HG03045 (cell line): ENCODE results near the gene ATL1.
A peak's percentile ranks its signal among the peaks of the same experiment; 100 is the strongest.
"Not testable (repeated sequence)": the region's sequence is repeated elsewhere in the genome, so short reads cannot be mapped to it uniquely, and the experiment has no call there.

Experiments used
- ATAC-seq: cut with Tn5 transposase; IDR thresholded peaks from one replicate; pipeline ENCODE4 v1.9.1; 2021; ENCODE audit warnings: mild to moderate bottlenecking, moderate library complexity; ENCODE audit not compliant: unreplicated experiment

Gene ATL1

GRCh38 chr14:50534416-50534815, 25.5 kb upstream of the ATL1 start:
- ATAC-seq: no peak

GRCh38 chr14:50534997-50535396, 24.9 kb upstream of the ATL1 start:
- ATAC-seq: no peak

- ATAC-seq: not testable (repeated sequence)
These were observed 21.9 kb upstream of the ATL1 start for GRCh38 chr14:50538034-50538433.

GRCh38 chr14:50539051-50539450, 20.9 kb upstream of the ATL1 start:
- no peak for ATAC-seq

- no peak for ATAC-seq
These were observed 18.8 kb upstream of the ATL1 start for GRCh38 chr14:50541159-50541567.

GRCh38 chr14:50542941-50543418, 17.0 kb upstream of the ATL1 start:
- ATAC-seq: peak; percentile 46

GRCh38 chr14:50544911-50545310, 15.0 kb upstream of the ATL1 start:
- ATAC-seq: no peak

DNA sequence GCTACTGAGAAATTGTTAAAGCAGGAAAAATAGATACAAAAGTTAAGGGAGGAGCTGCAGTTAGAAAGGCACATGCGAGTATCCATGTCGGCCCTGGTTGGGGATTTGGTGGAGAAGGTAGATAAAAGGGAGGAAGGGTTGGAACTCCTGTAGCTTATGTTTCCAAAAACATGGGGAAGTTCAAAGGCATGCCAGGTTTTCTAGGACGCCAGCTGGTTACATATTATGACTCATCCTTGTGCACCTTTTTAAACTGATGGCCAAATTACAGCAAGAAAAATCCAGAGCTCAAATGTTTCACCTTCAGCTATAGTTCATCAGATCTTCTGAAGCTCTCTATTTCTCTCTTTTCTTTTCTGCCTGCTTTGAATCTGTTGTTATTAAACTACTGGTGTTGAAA, 14.3 kb upstream of the ATL1 start:
- ATAC-seq: no peak

DNA sequence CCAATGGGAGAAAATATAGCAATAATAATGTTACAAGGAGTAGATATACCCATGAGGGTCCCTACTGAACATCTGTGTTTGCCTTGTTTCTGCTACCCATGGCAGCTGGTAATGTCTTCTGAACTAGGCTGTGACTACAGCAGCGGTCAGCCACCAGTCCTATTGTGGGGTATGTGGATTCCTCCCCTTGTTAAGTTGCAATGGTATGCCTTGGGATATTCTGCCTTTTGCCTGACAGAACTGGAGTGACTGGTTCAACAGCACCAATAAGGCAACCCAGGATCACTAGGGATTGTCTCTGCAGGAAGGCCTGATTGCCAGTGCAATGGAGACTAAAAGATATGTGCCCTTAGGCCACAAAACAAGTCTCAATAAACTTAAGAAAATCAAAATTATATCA, 9.7 kb upstream of the ATL1 start:
- no peak for ATAC-seq

- no peak for ATAC-seq
These were observed 8.1 kb upstream of the ATL1 start for GRCh38 chr14:50551877-50552276.

- ATAC-seq: not testable (repeated sequence)
These were observed 7.1 kb upstream of the ATL1 start for GRCh38 chr14:50552796-50553195.

DNA sequence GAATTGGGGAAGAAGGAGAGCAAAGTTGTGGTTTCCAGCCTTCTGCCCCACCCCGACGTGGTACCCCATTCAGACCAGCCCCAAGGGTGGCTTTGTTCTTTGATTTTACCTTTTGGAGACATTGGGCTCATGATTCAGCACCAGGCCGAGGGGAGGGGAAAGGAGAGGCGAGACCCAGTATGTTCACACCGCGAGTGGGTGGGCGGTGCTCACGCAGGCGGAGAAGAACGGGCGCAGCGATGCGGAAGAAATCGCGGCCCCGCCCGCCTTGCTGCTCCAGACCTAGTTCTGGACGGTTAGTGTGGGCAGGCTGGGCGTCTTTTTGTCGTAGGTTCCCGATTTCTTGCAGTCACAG, 963 bp downstream of the ATL1 start:
- ATAC-seq: peak; percentile 10

DNA sequence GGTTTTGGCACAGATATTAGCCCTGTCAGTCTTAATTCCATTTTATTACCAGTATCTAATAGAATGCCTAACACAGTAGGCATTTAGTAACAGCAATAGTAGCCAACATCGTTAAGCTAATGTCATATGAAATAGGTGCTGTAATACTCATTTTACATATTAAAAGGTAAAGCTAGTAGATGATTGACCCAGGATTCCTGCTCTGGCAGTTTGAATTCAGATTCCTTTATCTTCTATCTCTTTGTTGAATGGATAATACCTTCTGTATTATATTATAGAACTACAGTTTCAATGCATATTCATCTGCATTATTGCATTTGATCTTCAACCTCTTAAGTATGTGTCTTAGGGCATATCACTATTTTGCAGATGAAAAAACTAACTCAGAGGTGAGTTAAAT, 2.9 kb downstream of the ATL1 start:
- no peak for ATAC-seq

DNA sequence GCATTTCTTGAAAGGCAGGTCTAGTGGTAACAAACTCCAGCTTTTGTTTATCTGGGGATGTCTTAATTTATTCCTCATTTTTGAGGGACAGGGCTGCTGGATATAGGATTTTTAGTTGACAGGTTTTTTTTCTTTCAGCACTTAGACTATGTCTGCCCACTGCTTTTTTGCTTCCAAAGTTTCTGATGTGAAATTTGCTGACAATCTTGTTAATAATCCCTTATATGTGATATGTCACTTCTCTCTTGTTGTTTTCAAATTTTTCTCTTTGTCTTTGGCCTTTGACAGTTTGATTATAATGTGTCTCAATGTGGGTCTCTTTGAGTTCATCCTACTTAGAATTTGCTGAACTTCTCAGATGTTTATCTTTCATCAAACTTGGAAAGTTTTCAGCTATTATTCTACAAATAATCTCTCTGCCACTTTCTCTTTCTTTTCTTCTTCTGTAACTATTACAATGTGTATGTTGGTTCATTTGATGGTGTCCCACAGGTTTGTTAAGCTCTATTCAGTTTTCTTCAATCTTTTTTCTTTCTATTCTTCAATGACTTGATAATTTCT, 9.8 kb downstream of the ATL1 start:
- no peak for ATAC-seq

GRCh38 chr14:50573862-50574261, 13.9 kb downstream of the ATL1 start:
- no peak for ATAC-seq

DNA sequence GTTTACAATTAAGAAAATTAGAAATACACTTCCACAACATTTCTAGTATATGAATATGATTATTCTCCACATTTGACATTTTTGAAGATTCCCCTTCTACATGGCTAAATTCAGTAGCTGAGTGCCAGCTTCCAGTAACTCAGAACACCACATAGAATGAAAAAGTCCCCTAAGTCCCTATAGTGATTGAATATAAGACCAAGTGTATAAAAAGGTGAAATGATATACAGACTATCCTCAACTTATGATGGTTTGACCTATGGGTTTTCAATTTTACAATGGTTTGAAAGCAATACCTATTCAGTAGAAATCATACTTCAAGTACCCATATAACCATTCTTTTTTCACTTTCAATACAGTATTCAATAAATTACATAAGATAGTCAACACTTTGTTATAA, 15.8 kb downstream of the ATL1 start:
- no peak for ATAC-seq

GRCh38 chr14:50577982-50578381, 18.0 kb downstream of the ATL1 start:
- ATAC-seq: no peak

DNA sequence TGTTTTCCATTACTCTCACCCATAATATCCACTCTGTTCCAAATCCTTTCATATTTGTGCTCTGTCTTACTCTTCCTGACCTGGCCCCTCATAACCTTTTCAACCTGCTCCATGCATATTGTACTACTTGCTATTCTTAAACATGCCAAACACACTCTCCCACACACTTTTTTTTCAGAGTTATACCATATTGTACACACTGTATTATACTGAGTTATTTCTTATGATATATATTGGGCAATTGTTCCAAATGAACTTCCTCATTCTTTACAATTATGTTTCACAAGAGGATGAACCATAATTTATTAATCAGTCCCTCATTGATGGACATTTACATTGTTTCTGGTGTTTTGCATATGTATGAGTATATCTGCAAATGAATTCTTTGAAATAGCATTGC, 18.5 kb downstream of the ATL1 start:
- ATAC-seq: no peak

DNA sequence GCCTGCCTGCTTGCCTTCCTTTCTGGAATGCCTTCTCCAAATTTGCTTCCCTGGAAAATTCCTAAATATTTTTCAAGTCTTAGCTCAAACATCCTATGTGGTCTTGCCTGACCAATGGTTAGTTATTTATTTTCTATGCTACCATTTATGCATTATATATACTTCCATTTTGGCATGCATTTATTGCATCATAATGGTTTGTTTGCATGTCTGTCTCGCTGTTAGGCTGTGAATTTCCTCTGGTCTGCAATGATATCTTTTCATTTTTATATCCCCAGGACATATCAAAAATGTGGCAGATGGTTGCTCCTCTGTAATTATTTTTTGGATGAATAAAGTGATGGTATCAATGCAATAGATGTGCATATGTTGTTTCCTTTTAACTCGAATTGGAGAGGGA, 30.5 kb downstream of the ATL1 start:
- ATAC-seq: no peak

- ATAC-seq: no peak
These were observed 34.8 kb downstream of the ATL1 start for GRCh38 chr14:50594577-50595316.

- no peak for ATAC-seq
These were observed 38.8 kb downstream of the ATL1 start for GRCh38 chr14:50598765-50599164.

- ATAC-seq: no peak
These were observed 39.9 kb downstream of the ATL1 start for GRCh38 chr14:50599700-50600444.
